HG03139 (cell line): Measurements from ENCODE around the gene C14orf132.

Source experiments
- ATAC-seq: cut with Tn5 transposase; IDR thresholded peaks from one replicate; pipeline ENCODE4 v1.9.1; 2021; ENCODE audit not compliant: unreplicated experiment

The C14orf132 gene

GRCh38 chr14:96039633-96040311 lies 610 bp downstream of the C14orf132 start:
- ATAC-seq: no peak

- ATAC-seq: no peak
Observed at GRCh38 chr14:96040828-96041371, 1.7 kb downstream of the C14orf132 start.

GRCh38 chr14:96042248-96042930 lies 3.2 kb downstream of the C14orf132 start:
- no peak for ATAC-seq

- ATAC-seq: no peak
Observed at GRCh38 chr14:96046630-96047029, 7.5 kb downstream of the C14orf132 start.

- ATAC-seq: no peak
Observed at GRCh38 chr14:96047101-96047500, 7.9 kb downstream of the C14orf132 start.

- ATAC-seq: no peak
Observed at GRCh38 chr14:96049932-96050331, 10.8 kb downstream of the C14orf132 start.

- ATAC-seq: no peak
Observed at GRCh38 chr14:96050482-96050881, 11.3 kb downstream of the C14orf132 start.

- ATAC-seq: no peak
Observed at GRCh38 chr14:96051231-96051630, 12.1 kb downstream of the C14orf132 start.

- ATAC-seq: no peak
Observed at GRCh38 chr14:96051642-96052540, 12.7 kb downstream of the C14orf132 start.

GRCh38 chr14:96052541-96053247 lies 13.5 kb downstream of the C14orf132 start:
- ATAC-seq: no peak

GRCh38 chr14:96053248-96053599 lies 14.1 kb downstream of the C14orf132 start:
- ATAC-seq: no peak

GRCh38 chr14:96053600-96054381 lies 14.6 kb downstream of the C14orf132 start:
- ATAC-seq: no peak

GRCh38 chr14:96054661-96055060 lies 15.5 kb downstream of the C14orf132 start:
- no peak for ATAC-seq

- no peak for ATAC-seq
Observed at GRCh38 chr14:96055065-96055752, 16.0 kb downstream of the C14orf132 start.

GRCh38 chr14:96055753-96056508 lies 16.8 kb downstream of the C14orf132 start:
- ATAC-seq: no peak

- no peak for ATAC-seq
Observed at GRCh38 chr14:96056509-96057422, 17.6 kb downstream of the C14orf132 start.

GRCh38 chr14:96057738-96058137 lies 18.6 kb downstream of the C14orf132 start:
- no peak for ATAC-seq
